ENCODE data around the gene ELK3. TPM values are rescaled to one million over a fixed set of nuclear protein-coding genes. Genes with fewer than 3 reads are reported as not detected.
"Not testable (repeated sequence)": the region's sequence is repeated elsewhere in the genome, so short reads cannot be mapped to it uniquely, and the experiment has no call there.

Gene ELK3
- polyA plus RNA-seq, 6 donors from 2014 or later, result 12.1 to 20.9 (median 14.8) TPM

GRCh38 chr12:96302687-96303310 lies 108.6 kb downstream of the ELK3 start:
- Mint-ChIP-seq H3K36me3 (peaks cover 0 to 14% of the 10 kb centered on the region in 2 donors), H3K9me3 (no peaks in the 10 kb centered on the region), H3K27ac (no peak overlapping the region), H3K4me3 (no peak overlapping the region), H3K4me1 (peaks cover 0 to 9% (median 0%) of the 10 kb centered on the region in 3 donors), H3K27me3 (no peaks in the 10 kb centered on the region)
- ATAC-seq (ENCODE audit: low read depth in 2 of 2), result no peak
- DNase-seq, result no peak

- H3K36me3 Mint-ChIP-seq, result peaks cover 0 to 14% of the 10 kb centered on the region in 2 donors
- H3K4me3 Mint-ChIP-seq, result no peak overlapping the region
- no peak overlapping the region for H3K27ac Mint-ChIP-seq
- H3K9me3 Mint-ChIP-seq, result no peaks in the 10 kb centered on the region
- ATAC-seq (ENCODE audit: low read depth in 2 of 2), result no peak
- H3K27me3 Mint-ChIP-seq, result no peaks in the 10 kb centered on the region
- no peak for DNase-seq
- peaks cover 0 to 9% (median under 1%) of the 10 kb centered on the region in 3 donors for H3K4me1 Mint-ChIP-seq
Measured at GRCh38 chr12:96303653-96304052, 109.5 kb downstream of the ELK3 start.

GRCh38 chr12:96305665-96306064 lies 111.5 kb downstream of the ELK3 start:
- DNase-seq, result no peak
- ATAC-seq (ENCODE audit: low read depth in 2 of 2), result no peak
- Mint-ChIP-seq H3K36me3 (peaks cover 0 to 10% of the 10 kb centered on the region in 2 donors), H3K27me3 (no peaks in the 10 kb centered on the region), H3K27ac (peak overlapping the region in 1 of 6 donors; percentile 19), H3K4me3 (peak overlapping the region in 1 of 8 donors; percentile 18), H3K9me3 (no peaks in the 10 kb centered on the region), H3K4me1 (peaks cover 0 to 9% (median 6%) of the 10 kb centered on the region in 3 donors)

- H3K36me3 Mint-ChIP-seq, result peaks cover 0 to 6% of the 10 kb centered on the region in 2 donors
- no peak overlapping the region for H3K4me3 Mint-ChIP-seq
- no peak for DNase-seq
- no peaks in the 10 kb centered on the region for H3K27me3 Mint-ChIP-seq
- ATAC-seq (ENCODE audit: low read depth in 2 of 2), result no peak
- peaks cover 0 to 14% (median 6%) of the 10 kb centered on the region in 3 donors for H3K4me1 Mint-ChIP-seq
- no peaks in the 10 kb centered on the region for H3K9me3 Mint-ChIP-seq
- peak overlapping the region in 5 of 6 donors; percentile 5 to 75 (median 37) for H3K27ac Mint-ChIP-seq
Measured at GRCh38 chr12:96308881-96309280, 114.7 kb downstream of the ELK3 start.

GRCh38 chr12:96310067-96310466 lies 115.9 kb downstream of the ELK3 start:
- Mint-ChIP-seq H3K27me3 (no peaks in the 10 kb centered on the region), H3K4me3 (no peak overlapping the region), H3K36me3 (peaks cover 0 to 6% of the 10 kb centered on the region in 2 donors), H3K4me1 (peaks cover 6 to 23% (median 6%) of the 10 kb centered on the region in 3 donors), H3K27ac (no peak overlapping the region), H3K9me3 (no peaks in the 10 kb centered on the region)
- DNase-seq (no peak), ATAC-seq (ENCODE audit: low read depth in 2 of 2) (no peak)

GRCh38 chr12:96311191-96311590 lies 117.0 kb downstream of the ELK3 start:
- Mint-ChIP-seq H3K9me3 (no peaks in the 10 kb centered on the region), H3K36me3 (peaks cover 0 to 6% of the 10 kb centered on the region in 2 donors), H3K4me1 (peaks cover 6 to 28% (median 6%) of the 10 kb centered on the region in 3 donors), H3K27ac (no peak overlapping the region), H3K27me3 (no peaks in the 10 kb centered on the region), H3K4me3 (no peak overlapping the region)
- DNase-seq (no peak), ATAC-seq (ENCODE audit: low read depth in 2 of 2) (no peak)

GRCh38 chr12:96313606-96314005 lies 119.4 kb downstream of the ELK3 start:
- Mint-ChIP-seq H3K9me3 (peaks cover 0 to 3% (median 0%) of the 10 kb centered on the region in 7 donors), H3K27ac (no peak overlapping the region), H3K4me1 (peaks cover 6 to 20% (median 9%) of the 10 kb centered on the region in 3 donors)

GRCh38 chr12:96314723-96315122 lies 120.5 kb downstream of the ELK3 start:
- Mint-ChIP-seq H3K4me3 (peak overlapping the region in 1 of 8 donors; percentile 35), H3K27ac (peak overlapping the region in 2 of 6 donors; percentile 2 to 91), H3K36me3 (no peaks in the 10 kb centered on the region), H3K4me1 (peaks cover 3 to 20% (median 6%) of the 10 kb centered on the region in 3 donors), H3K27me3 (no peaks in the 10 kb centered on the region), H3K9me3 (peaks cover 0 to 3% (median 0%) of the 10 kb centered on the region in 7 donors)
- DNase-seq (no peak), ATAC-seq (ENCODE audit: low read depth in 2 of 2) (no peak)

More at GRCh38 chr12:96313606-96314005, 119.4 kb downstream of the ELK3 start:
- H3K27me3 Mint-ChIP-seq, result no peaks in the 10 kb centered on the region
- ATAC-seq (ENCODE audit: low read depth in 2 of 2) (no peak), DNase-seq (no peak)
- peaks cover 0 to 6% of the 10 kb centered on the region in 2 donors for H3K36me3 Mint-ChIP-seq
- H3K4me3 Mint-ChIP-seq, result no peak overlapping the region

GRCh38 chr12:96315741-96316481 lies 121.7 kb downstream of the ELK3 start:
- peak overlapping the region in 5 of 6 donors; percentile 47 to 95 (median 91) for H3K27ac Mint-ChIP-seq
- H3K9me3 Mint-ChIP-seq, H3K36me3 Mint-ChIP-seq, H3K27me3 Mint-ChIP-seq: not testable (repeated sequence)
- DNase-seq, result peak; percentile 52
- peaks cover 3 to 20% (median 6%) of the 10 kb centered on the region in 3 donors for H3K4me1 Mint-ChIP-seq
- H3K4me3 Mint-ChIP-seq, result peak overlapping the region; percentile 70 to 95 (median 89)
- ATAC-seq (ENCODE audit: low read depth in 2 of 2), result peak; percentile 50 to 67

- ATAC-seq (ENCODE audit: low read depth in 2 of 2); DNase-seq; H3K36me3 Mint-ChIP-seq; H3K27me3 Mint-ChIP-seq; H3K27ac Mint-ChIP-seq; H3K9me3 Mint-ChIP-seq: not testable (repeated sequence)
- peaks cover 3 to 20% (median 6%) of the 10 kb centered on the region in 3 donors for H3K4me1 Mint-ChIP-seq
- peak overlapping the region in 1 of 8 donors; percentile 15 for H3K4me3 Mint-ChIP-seq
Measured at GRCh38 chr12:96317801-96318200, 123.6 kb downstream of the ELK3 start.

Other genes with a start within 250 kb of the ELK3 start
- 1 to 10 TPM in 1 of 6 donors, under 1 TPM in 3, not detected in 2; 0.36 to 1.4 (median 0.75) TPM for gene HAL, start 198.0 kb upstream of the ELK3 start, polyA plus RNA-seq (ENCODE audit: low read depth in 6 of 6)
- 100 to 1,000 TPM; 203 to 338 (median 258) TPM for gene LTA4H, start 158.8 kb upstream of the ELK3 start, polyA plus RNA-seq (ENCODE audit: low read depth in 6 of 6)
- gene CDK17, start 206.1 kb downstream of the ELK3 start, polyA plus RNA-seq (ENCODE audit: low read depth in 6 of 6), result 10 to 100 TPM; 21.4 to 39.0 (median 23.9) TPM

All from naive B cell (primary cell).